ENCODE results near the gene ERVK3-1.

- TF ChIP-seq, protein P1, sequence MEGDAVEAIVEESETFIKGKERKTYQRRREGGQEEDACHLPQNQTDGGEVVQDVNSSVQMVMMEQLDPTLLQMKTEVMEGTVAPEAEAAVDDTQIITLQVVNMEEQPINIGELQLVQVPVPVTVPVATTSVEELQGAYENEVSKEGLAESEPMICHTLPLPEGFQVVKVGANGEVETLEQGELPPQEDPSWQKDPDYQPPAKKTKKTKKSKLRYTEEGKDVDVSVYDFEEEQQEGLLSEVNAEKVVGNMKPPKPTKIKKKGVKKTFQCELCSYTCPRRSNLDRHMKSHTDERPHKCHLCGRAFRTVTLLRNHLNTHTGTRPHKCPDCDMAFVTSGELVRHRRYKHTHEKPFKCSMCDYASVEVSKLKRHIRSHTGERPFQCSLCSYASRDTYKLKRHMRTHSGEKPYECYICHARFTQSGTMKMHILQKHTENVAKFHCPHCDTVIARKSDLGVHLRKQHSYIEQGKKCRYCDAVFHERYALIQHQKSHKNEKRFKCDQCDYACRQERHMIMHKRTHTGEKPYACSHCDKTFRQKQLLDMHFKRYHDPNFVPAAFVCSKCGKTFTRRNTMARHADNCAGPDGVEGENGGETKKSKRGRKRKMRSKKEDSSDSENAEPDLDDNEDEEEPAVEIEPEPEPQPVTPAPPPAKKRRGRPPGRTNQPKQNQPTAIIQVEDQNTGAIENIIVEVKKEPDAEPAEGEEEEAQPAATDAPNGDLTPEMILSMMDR (IDR thresholded peaks at IDR 0.05; ENCODE audit: insufficient read depth, low read depth, low read length) = no peak
- no peak for TF ChIP-seq EZH2 (IDR thresholded peaks at IDR 0.05; ENCODE audit: insufficient read depth, low read length)
Measured at GRCh38 chr19:58305065-58305931, at the start of gene ERVK3-1.

All from astrocyte (in vitro differentiated cells and primary cell).